Measurements from ENCODE around the gene ST6GAL2.

The ST6GAL2 gene

GRCh38 chr2:106839849-106840595 lies 45.9 kb downstream of the ST6GAL2 start:
- Histone ChIP-seq H3K4me1 (ENCODE audit: control insufficient read depth, low read length) (no peaks in the 10 kb centered on the region), H3K27ac (ENCODE audit: low read depth, low read length) (no peak overlapping the region), H3K9me3 (ENCODE audit: control insufficient read depth, insufficient read depth, low read length) (no peaks in the 10 kb centered on the region), H4K20me1 (ENCODE audit: control insufficient read depth, insufficient read depth, low read depth, low read length) (no peaks in the 10 kb centered on the region), H3K4me2 (ENCODE audit: low read length) (no peak overlapping the region), H3K27me3 (ENCODE audit: control insufficient read depth, low read length) (no peaks in the 10 kb centered on the region), H3K36me3 (ENCODE audit: control insufficient read depth, low read length) (no peaks in the 10 kb centered on the region), H3K79me2 (ENCODE audit: control insufficient read depth, low read length) (no peaks in the 10 kb centered on the region), H3K4me3 (ENCODE audit: low read length) (no peak overlapping the region), H3K9me2 (replicated peaks; ENCODE audit: control insufficient read depth, low read length) (no peaks in the 10 kb centered on the region), H3F3A (ENCODE audit: control insufficient read depth, insufficient read depth) (no peaks in the 10 kb centered on the region)
- no peak for TF ChIP-seq CTCF (IDR thresholded peaks at IDR 0.05; ENCODE audit: low read depth, low read length, poor library complexity, severe bottlenecking)
- TF ChIP-seq EZH2phosphoT487 (IDR thresholded peaks at IDR 0.05; ENCODE audit: borderline replicate concordance, low read length), result no peak

GRCh38 chr2:106833256-106833655 lies 52.7 kb downstream of the ST6GAL2 start:
- Histone ChIP-seq H3K27me3 (ENCODE audit: control insufficient read depth, low read length) (peaks cover 2% of the 10 kb centered on the region; the same call in 1 of the 2 replicates), H3F3A (ENCODE audit: control insufficient read depth, insufficient read depth) (no peaks in the 10 kb centered on the region), H3K9me3 (ENCODE audit: control insufficient read depth, insufficient read depth, low read length) (no peaks in the 10 kb centered on the region), H3K79me2 (ENCODE audit: control insufficient read depth, low read length) (no peaks in the 10 kb centered on the region), H3K4me2 (ENCODE audit: low read length) (no peak overlapping the region), H3K4me3 (ENCODE audit: low read length) (no peak overlapping the region), H3K4me1 (ENCODE audit: control insufficient read depth, low read length) (no peaks in the 10 kb centered on the region), H4K20me1 (ENCODE audit: control insufficient read depth, insufficient read depth, low read depth, low read length) (no peaks in the 10 kb centered on the region), H3K27ac (ENCODE audit: low read depth, low read length) (no peak overlapping the region), H3K9me2 (replicated peaks; ENCODE audit: control insufficient read depth, low read length) (no peaks in the 10 kb centered on the region), H3K36me3 (ENCODE audit: control insufficient read depth, low read length) (no peaks in the 10 kb centered on the region)
- TF ChIP-seq CTCF (IDR thresholded peaks at IDR 0.05; ENCODE audit: low read depth, low read length, poor library complexity, severe bottlenecking), result no peak
- TF ChIP-seq EZH2phosphoT487 (IDR thresholded peaks at IDR 0.05; ENCODE audit: borderline replicate concordance, low read length), result no peak

- no peaks in the 10 kb centered on the region for H3K79me2 ChIP-seq (ENCODE audit: control insufficient read depth, low read length)
- H3K4me2 ChIP-seq (ENCODE audit: low read length), result no peak overlapping the region
- H3K9me3 ChIP-seq (ENCODE audit: control insufficient read depth, insufficient read depth, low read length), result no peaks in the 10 kb centered on the region
- no peaks in the 10 kb centered on the region for H3F3A ChIP-seq (ENCODE audit: control insufficient read depth, insufficient read depth)
- no peaks in the 10 kb centered on the region for H3K4me1 ChIP-seq (ENCODE audit: control insufficient read depth, low read length)
- TF ChIP-seq EZH2phosphoT487 (IDR thresholded peaks at IDR 0.05; ENCODE audit: borderline replicate concordance, low read length) (no peak), CTCF (IDR thresholded peaks at IDR 0.05; ENCODE audit: low read depth, low read length, poor library complexity, severe bottlenecking) (no peak)
- H4K20me1 ChIP-seq (ENCODE audit: control insufficient read depth, insufficient read depth, low read depth, low read length), result no peaks in the 10 kb centered on the region
- no peak overlapping the region for H3K4me3 ChIP-seq (ENCODE audit: low read length)
- no peak overlapping the region for H3K27ac ChIP-seq (ENCODE audit: low read depth, low read length)
- no peaks in the 10 kb centered on the region for H3K36me3 ChIP-seq (ENCODE audit: control insufficient read depth, low read length)
- no peaks in the 10 kb centered on the region for H3K9me2 ChIP-seq (replicated peaks; ENCODE audit: control insufficient read depth, low read length)
- peaks cover 2% of the 10 kb centered on the region; the same call in 1 of the 2 replicates for H3K27me3 ChIP-seq (ENCODE audit: control insufficient read depth, low read length)
Observed at GRCh38 chr2:106831816-106832569, 54.0 kb downstream of the ST6GAL2 start.

Measured in DOHH2 (cell line).